ENCODE data around the gene CAMK2D.

The CAMK2D gene

GRCh38 chr4:113591982-113592381 is 169.6 kb downstream of the CAMK2D start:
- TF ChIP-seq SIN3A (IDR thresholded peaks at IDR 0.05; ENCODE audit: borderline replicate concordance, insufficient read depth, low read length) (no peak), REST (IDR thresholded peaks at IDR 0.05; ENCODE audit: insufficient read depth in 1 of 2, low read depth in 2 of 2, low read length in 2 of 2) (no peak), POLR2AphosphoS5 (IDR thresholded peaks at IDR 0.05; ENCODE audit: low read depth, low read length) (no peak), FOXP2 (optimal IDR thresholded peaks at IDR 0.05; ENCODE audit: borderline replicate concordance, extremely low read depth, extremely low read length, insufficient read depth) (no peak), TAF1 (IDR thresholded peaks at IDR 0.05; ENCODE audit: borderline replicate concordance, insufficient read depth, low read length) (no peak)

GRCh38 chr4:113588895-113589668 is 172.5 kb downstream of the CAMK2D start:
- no peak for TF ChIP-seq SIN3A (IDR thresholded peaks at IDR 0.05; ENCODE audit: borderline replicate concordance, insufficient read depth, low read length)
- TF ChIP-seq POLR2AphosphoS5 (IDR thresholded peaks at IDR 0.05; ENCODE audit: low read depth, low read length): no peak
- TF ChIP-seq REST (IDR thresholded peaks at IDR 0.05; ENCODE audit: insufficient read depth in 1 of 2, low read depth in 2 of 2, low read length in 2 of 2): no peak
- no peak for TF ChIP-seq FOXP2 (optimal IDR thresholded peaks at IDR 0.05; ENCODE audit: borderline replicate concordance, extremely low read depth, extremely low read length, insufficient read depth)
- no peak for TF ChIP-seq TAF1 (IDR thresholded peaks at IDR 0.05; ENCODE audit: borderline replicate concordance, insufficient read depth, low read length)

GRCh38 chr4:113587640-113588275 is 173.8 kb downstream of the CAMK2D start:
- TF ChIP-seq REST (IDR thresholded peaks at IDR 0.05; ENCODE audit: insufficient read depth in 1 of 2, low read depth in 2 of 2, low read length in 2 of 2) (no peak), FOXP2 (optimal IDR thresholded peaks at IDR 0.05; ENCODE audit: borderline replicate concordance, extremely low read depth, extremely low read length, insufficient read depth) (no peak), SIN3A (IDR thresholded peaks at IDR 0.05; ENCODE audit: borderline replicate concordance, insufficient read depth, low read length) (no peak), TAF1 (IDR thresholded peaks at IDR 0.05; ENCODE audit: borderline replicate concordance, insufficient read depth, low read length) (no peak), POLR2AphosphoS5 (IDR thresholded peaks at IDR 0.05; ENCODE audit: low read depth, low read length) (no peak)

- no peak for TF ChIP-seq FOXP2 (optimal IDR thresholded peaks at IDR 0.05; ENCODE audit: borderline replicate concordance, extremely low read depth, extremely low read length, insufficient read depth)
- no peak for TF ChIP-seq TAF1 (IDR thresholded peaks at IDR 0.05; ENCODE audit: borderline replicate concordance, insufficient read depth, low read length)
- TF ChIP-seq REST (IDR thresholded peaks at IDR 0.05; ENCODE audit: insufficient read depth in 1 of 2, low read depth in 2 of 2, low read length in 2 of 2): no peak
- TF ChIP-seq SIN3A (IDR thresholded peaks at IDR 0.05; ENCODE audit: borderline replicate concordance, insufficient read depth, low read length): no peak
- no peak for TF ChIP-seq POLR2AphosphoS5 (IDR thresholded peaks at IDR 0.05; ENCODE audit: low read depth, low read length)
Observed at GRCh38 chr4:113587156-113587555, 174.4 kb downstream of the CAMK2D start.

Measured in PFSK-1 (cell line).